Transverse colon (tissue), 4 donors: ENCODE measurements around the gene ZNF280B.

Source experiments
- EP300 ChIP-seq: sonication (generic); formaldehyde crosslinking; IDR thresholded peaks from one replicate; pipeline ENCODE4 v1.6.1; 2017; ENCODE audit warnings: antibody characterized with exemption, low read depth
- POLR2A ChIP-seq: fragments of 450-650 bp; IDR thresholded peaks from one replicate; pipeline ENCODE4 v1.6.1; 2016; ENCODE audit warnings: antibody characterized with exemption, mild to moderate bottlenecking, moderate library complexity
- POLR2AphosphoS5 ChIP-seq, 3 donors: sonication (generic); formaldehyde crosslinking; IDR thresholded peaks; one replicate each; pipeline ENCODE4 v1.6.1; 2016; ENCODE audit warnings: antibody characterized with exemption in 3 of 3
- TF ChIP-seq, protein P1 (sequence below), 5 experiments: fragments of 200-600 bp in 3 of 5; fragments of 450-650 bp in 2 of 5; sonication (generic) in 3 of 5; IDR thresholded peaks; 1 replicate in 2 of 5; 2 replicates in 3 of 5; pipeline ENCODE4 v1.5.1; 2016 to 2017; ENCODE audit warnings: antibody characterized with exemption in 5 of 5, inconsistent platforms in 3 of 5, mild to moderate bottlenecking in 2 of 5, moderate library complexity in 1 of 5

GRCh38 chr22:22480940-22481339, 27.6 kb downstream of the ZNF280B start:
- TF ChIP-seq POLR2A, result no peak
- TF ChIP-seq POLR2AphosphoS5 (IDR thresholded peaks at IDR 0.05), result no peak
- TF ChIP-seq, protein P1, sequence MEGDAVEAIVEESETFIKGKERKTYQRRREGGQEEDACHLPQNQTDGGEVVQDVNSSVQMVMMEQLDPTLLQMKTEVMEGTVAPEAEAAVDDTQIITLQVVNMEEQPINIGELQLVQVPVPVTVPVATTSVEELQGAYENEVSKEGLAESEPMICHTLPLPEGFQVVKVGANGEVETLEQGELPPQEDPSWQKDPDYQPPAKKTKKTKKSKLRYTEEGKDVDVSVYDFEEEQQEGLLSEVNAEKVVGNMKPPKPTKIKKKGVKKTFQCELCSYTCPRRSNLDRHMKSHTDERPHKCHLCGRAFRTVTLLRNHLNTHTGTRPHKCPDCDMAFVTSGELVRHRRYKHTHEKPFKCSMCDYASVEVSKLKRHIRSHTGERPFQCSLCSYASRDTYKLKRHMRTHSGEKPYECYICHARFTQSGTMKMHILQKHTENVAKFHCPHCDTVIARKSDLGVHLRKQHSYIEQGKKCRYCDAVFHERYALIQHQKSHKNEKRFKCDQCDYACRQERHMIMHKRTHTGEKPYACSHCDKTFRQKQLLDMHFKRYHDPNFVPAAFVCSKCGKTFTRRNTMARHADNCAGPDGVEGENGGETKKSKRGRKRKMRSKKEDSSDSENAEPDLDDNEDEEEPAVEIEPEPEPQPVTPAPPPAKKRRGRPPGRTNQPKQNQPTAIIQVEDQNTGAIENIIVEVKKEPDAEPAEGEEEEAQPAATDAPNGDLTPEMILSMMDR (IDR thresholded peaks at IDR 0.05), result no peak
- no peak for TF ChIP-seq EP300
